HL-60 (cell line): ENCODE results near the gene ELMO1.

Experiments
- CTCF ChIP-seq: IDR thresholded peaks from one replicate; pipeline ENCODE4 v1.5.1; 2011; ENCODE audit warnings: low read length, control low read depth, inconsistent platforms; ENCODE audit not compliant: insufficient read depth
- POLR2AphosphoS5 ChIP-seq: IDR thresholded peaks from 2 replicates; pipeline ENCODE4 v1.6.1; 2012; ENCODE audit warnings: low read depth
- REST ChIP-seq: IDR thresholded peaks from 2 replicates; pipeline ENCODE4 v1.6.1; 2012; ENCODE audit warnings: low read depth; ENCODE audit not compliant: insufficient replicate concordance

DNA sequence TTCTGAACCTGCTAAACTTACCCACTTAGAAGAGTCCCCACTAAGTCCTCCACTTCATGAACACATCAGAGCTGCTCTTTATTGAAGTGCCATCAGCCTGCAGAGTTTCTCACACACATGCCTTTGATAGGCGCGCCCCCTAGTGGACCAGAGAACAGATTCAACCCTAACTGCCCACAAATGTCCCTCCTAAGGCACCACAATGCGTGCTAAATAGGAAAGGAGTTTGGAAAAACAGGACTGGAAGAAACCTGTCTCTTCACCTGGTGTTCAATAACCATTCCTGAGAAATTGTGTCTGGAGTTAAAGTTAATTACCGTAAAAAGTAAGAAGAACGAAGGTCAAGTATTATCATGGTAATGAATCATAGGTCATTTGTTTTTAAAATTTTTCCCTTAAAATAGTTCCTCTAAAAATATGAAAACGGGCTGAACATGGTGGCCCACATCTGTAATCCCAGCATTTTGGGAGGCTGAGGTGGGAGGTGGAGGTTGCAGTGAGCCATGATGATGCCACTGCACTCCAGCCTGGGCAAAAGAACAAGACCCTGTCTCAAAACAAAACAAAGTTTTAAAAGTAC lies 249.7 kb downstream of the ELMO1 start:
- peak; percentile 51 for TF ChIP-seq CTCF
- TF ChIP-seq REST = no peak
- no peak for TF ChIP-seq POLR2AphosphoS5
